Panc1 (cell line): ENCODE results near the gene PLA2G4F. TPM values are rescaled to one million over a fixed set of nuclear protein-coding genes. Genes with fewer than 3 reads are reported as not detected.

Experiments
- ATAC-seq: fragments of 200-7000 bp; cut with Tn5 transposase; 2 replicates; pipeline ENCODE4 v1.9.1; 2020; ENCODE audit warnings: mild to moderate bottlenecking, moderate library complexity
- BruUV-seq: library from RNA; stranded (reverse); fragments of 400-500 nt; replicated peaks from 2 replicates; lab custom pipeline; 2021; lab: Mats Ljungman, UMichigan
- CTCF ChIA-PET: fragments of 300-600 bp; sonication (Branson Sonifier 250); formaldehyde crosslinking; loops from one replicate; lab custom pipeline; 2022; ENCODE audit warnings: antibody characterized with exemption; lab: Charles Lee
- POLR2A ChIA-PET: fragments of 300-600 bp; sonication (Branson Sonifier 250); formaldehyde crosslinking; loops from one replicate; lab custom pipeline; 2022; ENCODE audit warnings: antibody characterized with exemption; lab: Charles Lee
- DNase-seq: peaks from one replicate; pipeline ENCODE4 v3.0.0-alpha.2; 2010; ENCODE audit warnings: low read depth, low spot score
- H3K27ac ChIP-seq: 2 replicates; pipeline ENCODE4 v1.5.1; 2011; ENCODE audit warnings: mild to moderate bottlenecking, low read length, inconsistent platforms
- H3K27me3 ChIP-seq: fragments of 200-500 bp; sonication (Bioruptor generic); 2 replicates; pipeline ENCODE4 v1.6.0; 2014; ENCODE audit warnings: low read length, inconsistent platforms; ENCODE audit not compliant: control insufficient read depth, insufficient read depth
- H3K36me3 ChIP-seq: fragments of 200-500 bp; sonication (Bioruptor generic); 2 replicates; pipeline ENCODE4 v1.5.1; 2014; ENCODE audit warnings: inconsistent platforms, mild to moderate bottlenecking, low read length, moderate library complexity; ENCODE audit not compliant: control insufficient read depth, insufficient read depth
- H3K4me1 ChIP-seq: 2 replicates; pipeline ENCODE4 v1.5.1; 2011; ENCODE audit warnings: inconsistent platforms, mild to moderate bottlenecking, low read length, moderate library complexity; ENCODE audit not compliant: control insufficient read depth, insufficient read depth
- H3K4me3 ChIP-seq, 2 experiments: 2 replicates each; pipeline ENCODE4 v1.5.1; 2011 to 2012; ENCODE audit warnings: low read depth in 2 of 2, low read length in 2 of 2, mild to moderate bottlenecking in 2 of 2, inconsistent platforms in 1 of 2, moderate library complexity in 1 of 2
- H3K9me3 ChIP-seq: fragments of 200-500 bp; sonication (Bioruptor generic); 2 replicates; pipeline ENCODE4 v1.5.1; 2014; ENCODE audit warnings: low read depth, mild to moderate bottlenecking, inconsistent platforms, low read length, moderate library complexity; ENCODE audit not compliant: control insufficient read depth, insufficient read depth
- CTCF ChIP-seq: fragments of 450-650 bp; IDR thresholded peaks from 2 replicates; pipeline ENCODE4 v1.5.1; 2017; ENCODE audit warnings: mild to moderate bottlenecking
- POLR2AphosphoS5 ChIP-seq: IDR thresholded peaks from 2 replicates; pipeline ENCODE4 v1.6.1; 2012; ENCODE audit warnings: mild to moderate bottlenecking, low read depth, low read length, moderate library complexity
- REST ChIP-seq, 2 experiments: IDR thresholded peaks; 2 replicates each; pipeline ENCODE4 v1.6.1; 2011 to 2012; ENCODE audit warnings: low read depth in 2 of 2, control low read depth in 1 of 2, low read length in 1 of 2, mild to moderate bottlenecking in 1 of 2, moderate library complexity in 1 of 2; ENCODE audit not compliant: insufficient read depth in 1 of 2
- SIN3A ChIP-seq: IDR thresholded peaks from 2 replicates; pipeline ENCODE4 v1.6.1; 2012; ENCODE audit warnings: low read depth, mild to moderate bottlenecking, low read length, moderate library complexity, borderline replicate concordance; ENCODE audit not compliant: insufficient read depth
- TCF7L2 ChIP-seq: IDR thresholded peaks from 2 replicates; pipeline ENCODE4 v1.6.1; 2011; ENCODE audit warnings: mild to moderate bottlenecking, low read depth, low read length, inconsistent platforms
- in situ Hi-C: cut with HindIII; loops from 2 replicates; pipeline ENCODE4 v1.10.0; 2016; ENCODE audit warnings: low sequenced_read_pairs, low pct_unique_long_range_greater_than_20kb
- intact Hi-C: fragments of 100-400 bp; cut with micrococcal nuclease; formaldehyde crosslinking; loops from one replicate; pipeline ENCODE4 v1.10.0; 2022; ENCODE audit not compliant: unreplicated experiment
- total RNA-seq: library from RNA; stranded (reverse); gene quantifications from one replicate; pipeline ENCODE4 v1.2.1, GENCODE V29; 2021; ENCODE audit not compliant: unreplicated experiment

The PLA2G4F gene
- total RNA-seq, 1 experiment from 2014 or later, result not detected

GRCh38 chr15:42157381-42157780, 945 bp upstream of the PLA2G4F start:
- CTCF ChIA-PET, result no interaction called here
- in situ Hi-C loops (no loop called here), intact Hi-C loops (no loop called here)
- ATAC-seq, result no peak
- Histone ChIP-seq H3K4me1 (no peaks in the 10 kb centered on the region), H3K9me3 (no peaks in the 10 kb centered on the region), H3K27ac (no peak overlapping the region), H3K4me3 (no peak overlapping the region), H3K27me3 (no peaks in the 10 kb centered on the region), H3K36me3 (peaks cover 8% of the 10 kb centered on the region; the same call in 1 of the 2 replicates)
- POLR2A ChIA-PET, result no interaction called here
- no peak for TF ChIP-seq POLR2AphosphoS5
- TF ChIP-seq TCF7L2, result no peak
- TF ChIP-seq CTCF, result no peak
- TF ChIP-seq REST (IDR thresholded peaks at IDR 0.05; ENCODE audit: insufficient read depth in 1 of 2, low read depth in 2 of 2, low read length in 1 of 2), result no peak
- TF ChIP-seq SIN3A, result no peak
- no peak for DNase-seq
- no TSS peak for BruUV-seq

GRCh38 chr15:42155546-42156242, 742 bp downstream of the PLA2G4F start:
- intact Hi-C loops (no loop called here), in situ Hi-C loops (no loop called here)
- H3K27ac ChIP-seq, result no peak overlapping the region
- POLR2A ChIA-PET, result no interaction called here
- peaks cover 4% of the 10 kb centered on the region; the same call in 1 of the 2 replicates for H3K36me3 ChIP-seq
- DNase-seq (no peak), ATAC-seq (no peak)
- no peak overlapping the region for H3K4me3 ChIP-seq
- BruUV-seq, result no TSS peak
- H3K4me1 ChIP-seq, result no peaks in the 10 kb centered on the region
- no peaks in the 10 kb centered on the region for H3K27me3 ChIP-seq
- H3K9me3 ChIP-seq, result no peaks in the 10 kb centered on the region
- CTCF ChIA-PET, result no interaction called here
- TF ChIP-seq POLR2AphosphoS5 (no peak), REST (IDR thresholded peaks at IDR 0.05; ENCODE audit: insufficient read depth in 1 of 2, low read depth in 2 of 2, low read length in 1 of 2) (no peak), SIN3A (no peak), CTCF (no peak), TCF7L2 (no peak)
